GM21786 (cell line): ENCODE measurements around the gene ERCC1.

Source experiments
- ATAC-seq: cut with Tn5 transposase; IDR thresholded peaks from one replicate; pipeline ENCODE4 v1.9.1; 2021; ENCODE audit not compliant: unreplicated experiment

Gene ERCC1

GRCh38 chr19:45423589-45424190, at the start of gene ERCC1:
TSS of gene ERCC1 (minus strand) at chr19:45423917. CDS start at chr19:45423374, 543 bp downstream.
- peak; percentile 65 for ATAC-seq

GRCh38 chr19:45473367-45473681, 49.6 kb upstream of the ERCC1 start:
- no peak for ATAC-seq

GRCh38 chr19:45472563-45473366, 49.0 kb upstream of the ERCC1 start:
- no peak for ATAC-seq

- ATAC-seq = no peak
These were observed 48.3 kb upstream of the ERCC1 start for GRCh38 chr19:45471931-45472562.

DNA sequence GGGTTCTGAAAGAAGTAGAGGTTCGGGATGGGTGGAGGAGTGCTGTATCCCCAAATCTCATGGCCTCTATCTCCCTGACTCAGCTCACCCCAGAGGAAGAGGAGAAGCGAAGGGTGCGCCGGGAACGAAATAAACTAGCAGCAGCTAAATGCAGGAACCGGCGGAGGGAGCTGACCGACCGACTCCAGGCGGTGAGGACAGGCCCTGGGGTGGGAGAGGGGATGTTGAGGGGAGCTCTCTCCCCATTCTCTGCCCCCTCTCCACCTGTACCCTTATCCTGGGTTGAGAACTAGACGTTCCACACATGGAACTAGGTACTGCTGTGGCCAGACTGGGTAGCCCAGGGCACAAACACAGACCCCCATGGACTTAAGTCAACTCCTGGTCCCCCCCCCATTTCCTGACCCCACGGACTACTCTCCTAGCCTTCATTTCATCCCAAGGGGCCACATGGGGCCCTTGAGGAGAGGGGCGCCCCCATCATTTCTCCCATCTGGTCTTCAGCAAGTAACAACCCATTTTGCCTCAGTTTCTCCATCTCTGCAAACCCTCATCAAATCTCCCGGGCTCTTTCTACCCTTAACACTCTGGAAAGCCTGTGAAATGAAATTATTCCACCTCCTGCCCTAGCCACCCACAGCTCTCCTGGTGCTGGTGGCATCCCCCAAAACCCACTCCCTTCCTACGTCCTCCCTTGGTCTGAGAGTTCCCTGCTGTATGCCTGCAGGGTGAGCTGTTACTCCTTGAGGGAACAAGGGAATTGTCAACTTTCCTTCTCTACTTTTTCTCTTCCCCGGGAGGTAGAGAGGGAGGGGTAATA, 47.6 kb upstream of the ERCC1 start:
- ATAC-seq = no peak

- no peak for ATAC-seq
These were observed 47.0 kb upstream of the ERCC1 start for GRCh38 chr19:45470762-45471081.

DNA sequence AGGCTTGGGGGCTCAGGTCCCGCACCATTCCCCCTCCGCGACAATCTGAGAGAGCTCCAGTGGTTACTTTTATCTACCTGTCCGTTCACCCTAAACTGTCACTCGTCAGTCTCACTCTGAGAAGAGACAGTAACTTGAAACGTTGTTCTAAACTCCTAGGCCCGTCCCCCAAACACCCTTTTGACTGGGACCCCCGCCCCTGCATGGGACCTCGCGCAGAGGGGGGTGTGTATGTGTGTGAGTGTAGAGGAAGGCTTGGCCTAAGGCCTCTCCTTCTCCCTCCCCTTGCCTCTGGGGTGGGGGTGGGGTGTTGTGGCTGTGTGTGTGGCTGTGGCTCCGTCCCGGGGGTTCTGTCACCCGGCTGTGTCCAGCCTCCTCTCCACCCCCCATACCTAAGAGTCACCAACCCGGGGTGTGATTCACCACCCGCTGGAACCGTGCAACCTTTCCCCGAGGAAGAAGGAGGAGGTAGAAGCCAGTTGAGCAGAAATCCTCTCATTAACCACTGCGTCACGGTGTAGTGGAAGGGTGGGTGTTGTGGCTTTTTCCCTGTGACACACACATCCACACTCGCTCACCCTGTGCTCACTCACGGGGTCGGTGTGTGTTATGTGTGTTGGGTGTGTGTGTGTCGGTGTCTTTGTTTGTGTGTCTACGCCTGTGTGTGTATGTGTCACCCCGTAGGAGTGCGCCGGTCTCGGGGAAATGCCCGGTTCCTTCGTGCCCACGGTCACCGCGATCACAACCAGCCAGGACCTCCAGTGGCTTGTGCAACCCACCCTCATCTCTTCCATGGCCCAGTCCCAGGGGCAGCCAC, 46.4 kb upstream of the ERCC1 start:
- no peak for ATAC-seq

DNA sequence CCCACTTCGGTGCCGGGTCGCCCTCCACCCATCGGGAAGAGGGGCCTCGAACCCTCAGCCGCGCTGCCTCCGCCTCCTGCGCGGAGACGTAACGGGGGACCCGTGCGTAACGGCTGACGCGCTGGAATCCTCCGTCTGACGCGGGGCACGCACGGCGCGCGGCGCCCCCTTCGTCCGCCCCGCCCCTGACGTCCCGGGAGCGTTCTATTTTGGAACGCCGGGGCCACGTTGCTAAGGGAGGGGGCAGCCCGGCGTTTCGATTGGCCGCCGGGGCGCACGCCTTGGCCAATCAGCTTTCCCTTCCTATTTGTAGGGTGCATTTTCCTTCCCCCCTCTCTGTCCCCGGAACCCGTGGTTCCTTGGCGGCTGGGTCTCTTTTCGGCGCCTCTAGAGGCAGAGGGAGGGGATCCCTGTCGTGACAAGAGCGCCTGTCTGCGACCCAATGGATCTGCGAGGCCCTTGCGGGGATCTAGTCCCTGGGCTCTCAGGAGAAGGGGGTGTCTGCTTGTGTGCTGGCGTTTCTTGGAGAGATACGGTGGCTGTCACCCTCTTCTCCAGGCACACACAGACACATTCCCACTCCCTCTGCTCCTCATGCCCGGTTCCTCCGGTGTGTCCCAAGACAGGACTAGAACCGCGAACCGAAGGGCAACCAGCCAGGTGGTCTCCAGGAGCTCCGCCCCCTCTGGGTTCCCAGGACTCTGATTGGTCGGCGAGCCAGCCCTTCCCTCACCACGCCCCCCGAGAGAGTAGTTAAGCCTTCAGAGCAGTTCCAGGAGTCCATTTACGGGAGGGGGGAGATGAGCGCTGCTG, 45.6 kb upstream of the ERCC1 start:
- peak; percentile 53 for ATAC-seq

GRCh38 chr19:45468803-45469131, 45.0 kb upstream of the ERCC1 start:
- peak; percentile 27 for ATAC-seq

DNA sequence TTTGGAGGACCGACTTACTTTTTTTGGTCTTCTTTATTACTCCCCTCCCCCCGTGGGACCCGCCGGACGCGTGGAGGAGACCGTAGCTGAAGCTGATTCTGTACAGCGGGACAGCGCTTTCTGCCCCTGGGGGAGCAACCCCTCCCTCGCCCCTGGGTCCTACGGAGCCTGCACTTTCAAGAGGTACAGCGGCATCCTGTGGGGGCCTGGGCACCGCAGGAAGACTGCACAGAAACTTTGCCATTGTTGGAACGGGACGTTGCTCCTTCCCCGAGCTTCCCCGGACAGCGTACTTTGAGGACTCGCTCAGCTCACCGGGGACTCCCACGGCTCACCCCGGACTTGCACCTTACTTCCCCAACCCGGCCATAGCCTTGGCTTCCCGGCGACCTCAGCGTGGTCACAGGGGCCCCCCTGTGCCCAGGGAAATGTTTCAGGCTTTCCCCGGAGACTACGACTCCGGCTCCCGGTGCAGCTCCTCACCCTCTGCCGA, 44.5 kb upstream of the ERCC1 start:
- no peak for ATAC-seq

DNA sequence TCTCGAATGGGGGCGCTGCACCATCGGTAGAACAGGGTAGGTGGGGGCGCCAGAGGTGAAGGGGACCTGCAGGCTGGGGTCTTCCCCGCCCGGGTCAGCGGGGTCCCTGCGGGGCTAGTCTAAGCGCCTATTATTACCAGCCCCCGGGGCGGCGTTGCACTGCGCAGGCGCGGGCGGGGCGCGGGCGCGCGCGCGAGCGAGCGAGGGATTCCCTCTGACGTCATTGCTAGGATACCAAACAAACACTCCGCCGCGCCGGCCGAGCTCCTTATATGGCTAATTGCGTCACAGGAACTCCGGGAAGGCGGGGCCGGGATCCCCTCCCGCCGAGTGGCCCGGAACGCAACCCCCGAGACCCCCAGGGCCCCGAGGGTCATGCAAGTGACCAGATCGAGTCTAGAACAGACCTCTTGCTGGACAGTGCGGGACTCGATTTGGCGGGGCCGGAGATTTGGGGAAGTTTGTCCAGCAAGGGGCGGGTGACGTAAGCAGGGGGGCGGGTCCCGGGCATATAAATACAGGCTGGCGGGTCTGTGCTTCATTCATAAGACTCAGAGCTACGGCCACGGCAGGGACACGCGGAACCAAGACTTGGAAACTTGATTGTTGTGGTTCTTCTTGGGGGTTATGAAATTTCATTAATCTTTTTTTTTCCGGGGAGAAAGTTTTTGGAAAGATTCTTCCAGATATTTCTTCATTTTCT, 43.9 kb upstream of the ERCC1 start, which contains the start of gene FOSB:
Gene FOSB (plus strand): TSS at position 541 of the 703 bp plus-strand sequence. CDS start 591 bp downstream, outside the sequence.
- no peak for ATAC-seq

GRCh38 chr19:45467115-45467455, 43.4 kb upstream of the ERCC1 start:
- ATAC-seq = no peak

DNA sequence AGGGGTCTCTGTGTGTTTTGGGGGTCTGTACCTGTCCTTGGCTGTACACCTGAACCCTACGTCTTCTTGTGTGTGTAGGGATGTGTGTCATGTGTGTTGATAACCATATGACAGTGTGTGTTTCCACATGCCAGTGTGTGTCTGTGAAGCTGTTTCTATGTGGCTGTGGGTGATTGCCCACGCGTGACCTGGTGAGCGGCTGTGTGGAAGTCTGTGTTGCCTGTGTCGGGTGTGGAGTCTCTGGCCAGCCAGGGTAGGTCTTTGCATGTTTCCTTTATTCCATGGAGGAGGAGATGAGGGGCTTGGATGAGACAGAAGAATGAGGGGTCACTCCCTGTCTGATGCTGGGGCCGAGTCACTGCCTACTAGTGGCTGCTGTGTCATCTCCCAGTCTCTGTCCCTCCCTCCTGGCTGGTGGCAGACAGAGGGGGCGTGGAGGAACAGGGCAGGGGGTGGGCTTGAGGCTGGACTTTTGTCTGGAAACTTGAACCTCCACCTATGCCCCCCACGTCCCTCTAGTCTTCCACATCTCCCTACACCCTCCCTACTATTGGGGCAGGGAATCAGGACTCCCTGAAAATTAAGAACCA, 41.2 kb upstream of the ERCC1 start:
- ATAC-seq = no peak

- ATAC-seq = no peak
These were observed 40.6 kb upstream of the ERCC1 start for GRCh38 chr19:45464274-45464673.

DNA sequence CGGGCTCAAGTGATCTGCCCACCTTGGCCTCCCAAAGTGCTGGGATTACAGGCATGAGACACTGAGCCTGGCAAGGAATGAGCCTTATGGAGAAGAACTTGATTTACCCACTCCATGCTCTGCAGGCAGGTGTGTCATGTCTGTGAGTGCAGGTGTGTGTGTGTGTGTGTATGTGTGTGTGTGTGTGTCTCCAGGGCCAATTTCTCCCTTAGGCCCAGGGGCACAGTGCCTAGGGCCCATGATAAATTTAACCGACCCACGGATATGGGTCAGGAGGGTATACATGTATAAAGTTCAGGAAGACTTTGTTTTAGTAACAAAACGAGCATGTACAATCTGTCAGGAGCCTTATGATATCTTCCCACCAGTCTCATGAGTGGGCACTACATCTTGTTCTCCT, 39.5 kb upstream of the ERCC1 start:
- ATAC-seq = no peak

- no peak for ATAC-seq
These were observed 38.5 kb upstream of the ERCC1 start for GRCh38 chr19:45462174-45462573.

DNA sequence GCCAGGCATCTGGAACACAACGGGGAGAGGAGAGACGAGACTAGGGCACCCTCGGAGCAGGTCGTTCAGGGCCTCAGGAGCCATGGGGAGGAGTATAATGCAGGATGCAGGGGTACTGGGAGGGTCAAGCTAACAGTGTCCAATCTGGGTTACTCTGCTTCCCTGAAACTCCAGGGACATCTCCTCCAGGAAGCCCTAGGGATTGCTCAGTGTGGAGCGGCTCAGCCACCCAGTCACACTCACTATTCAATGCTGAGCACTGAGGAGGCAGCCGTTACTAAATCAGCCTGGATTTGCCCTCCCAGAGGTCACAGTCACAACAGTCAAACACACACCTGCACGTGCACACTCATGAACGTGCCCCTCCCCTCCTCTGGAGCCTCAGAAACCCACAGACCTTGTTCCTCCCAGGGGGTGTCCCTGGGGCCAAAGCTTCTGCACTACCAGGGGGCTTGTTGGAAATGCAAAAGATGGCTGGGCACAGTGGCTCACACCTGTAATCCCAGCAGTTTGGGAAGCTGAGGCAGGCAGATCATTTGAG, 37.2 kb upstream of the ERCC1 start:
- no peak for ATAC-seq

GRCh38 chr19:45457776-45458175, 34.1 kb upstream of the ERCC1 start:
- no peak for ATAC-seq

GRCh38 chr19:45456500-45456815, 32.7 kb upstream of the ERCC1 start:
- ATAC-seq = no peak
